ENCODE measurements around the gene SKI. TPM values are rescaled to one million over a fixed set of nuclear protein-coding genes. Genes with fewer than 3 reads are reported as not detected.

The SKI gene
- total RNA-seq, 6 donors from 2014 or later, result 57.3 to 108 (median 96.9) TPM

- peak overlapping the region in 3 of 4 donors; percentile 45 to 61 (median 52) for H3K4me3 ChIP-seq
Observed at GRCh38 chr1:2203671-2204414, 24.3 kb upstream of the SKI start.

GRCh38 chr1:2204415-2205190, 23.5 kb upstream of the SKI start:
- Histone ChIP-seq H3K27me3 (no peaks in the 10 kb centered on the region), H3K27ac (peak overlapping the region; percentile 72 to 92 (median 90)), H3K4me3 (peak overlapping the region; percentile 33 to 61 (median 48)), H3K9me3 (no peaks in the 10 kb centered on the region), H3K4me1 (peaks cover 39 to 71% (median 55%) of the 10 kb centered on the region in 4 donors), H3K36me3 (no peaks in the 10 kb centered on the region)
- no peak for TF ChIP-seq CTCF (IDR thresholded peaks at IDR 0.05)
- TF ChIP-seq POLR2AphosphoS5 (IDR thresholded peaks at IDR 0.05), result peak; percentile 6 to 61
- no peak for TF ChIP-seq EP300 (IDR thresholded peaks at IDR 0.05)
- TF ChIP-seq POLR2A (IDR thresholded peaks at IDR 0.05), result peak in 1 of 4 donors; percentile 58
- 12 to 24% methylated on average over 5 to 20 of the region's 60 CpGs for WGBS, 2 donors
- ATAC-seq (ENCODE audit: low FRiP score in 2 of 2) (peak; percentile 64 to 77), DNase-seq (peak; percentile 82 to 96)

More at GRCh38 chr1:2203671-2204414, 24.3 kb upstream of the SKI start:
- ATAC-seq (ENCODE audit: low FRiP score in 2 of 2) (no peak), DNase-seq (no peak)
- TF ChIP-seq EP300 (IDR thresholded peaks at IDR 0.05) (no peak), POLR2A (IDR thresholded peaks at IDR 0.05) (no peak), POLR2AphosphoS5 (IDR thresholded peaks at IDR 0.05) (no peak), CTCF (IDR thresholded peaks at IDR 0.05) (no peak)
- WGBS, 2 donors, result 51 to 70% methylated on average over 13 to 22 of the region's 25 CpGs
- Histone ChIP-seq H3K9me3 (no peaks in the 10 kb centered on the region), H3K4me1 (peaks cover 39 to 71% (median 56%) of the 10 kb centered on the region in 4 donors), H3K27ac (peak overlapping the region; percentile 72 to 92 (median 90)), H3K27me3 (no peaks in the 10 kb centered on the region), H3K36me3 (no peaks in the 10 kb centered on the region)

- 0 to 49% methylated on average over 5 to 15 of the region's 84 CpGs for WGBS, 2 donors
- Histone ChIP-seq H3K4me3 (peak overlapping the region; percentile 38 to 62 (median 56)), H3K36me3 (no peaks in the 10 kb centered on the region), H3K9me3 (no peaks in the 10 kb centered on the region), H3K27ac (peak overlapping the region; percentile 81 to 90 (median 86)), H3K4me1 (peaks cover 32 to 71% (median 49%) of the 10 kb centered on the region in 4 donors), H3K27me3 (no peaks in the 10 kb centered on the region)
- peak; percentile 88 to 91 for ATAC-seq (ENCODE audit: low FRiP score in 2 of 2)
- DNase-seq, result peak; percentile 98 to 99
- TF ChIP-seq POLR2AphosphoS5 (IDR thresholded peaks at IDR 0.05) (peak; percentile 65 to 77), POLR2A (IDR thresholded peaks at IDR 0.05) (peak in 1 of 4 donors; percentile 64), CTCF (IDR thresholded peaks at IDR 0.05) (peak in 5 of 6 experiments; percentile 12 to 55 (median 30)), EP300 (IDR thresholded peaks at IDR 0.05) (no peak)
Observed at GRCh38 chr1:2205191-2205952, 22.7 kb upstream of the SKI start.

- H3K27me3 ChIP-seq, result no peaks in the 10 kb centered on the region
- peak overlapping the region; percentile 76 to 90 (median 84) for H3K27ac ChIP-seq
- no peaks in the 10 kb centered on the region for H3K36me3 ChIP-seq
- no peak overlapping the region for H3K4me3 ChIP-seq
- 82 to 84% methylated on average over 16 of the region's 16 CpGs for WGBS, 2 donors
- ATAC-seq (ENCODE audit: low FRiP score in 2 of 2) (no peak), DNase-seq (peak in 1 of 2 donors; percentile 20)
- peaks cover 31 to 69% (median 47%) of the 10 kb centered on the region in 4 donors for H3K4me1 ChIP-seq
- no peak for TF ChIP-seq EP300 (IDR thresholded peaks at IDR 0.05)
- TF ChIP-seq POLR2A (IDR thresholded peaks at IDR 0.05), result no peak
- no peak for TF ChIP-seq POLR2AphosphoS5 (IDR thresholded peaks at IDR 0.05)
- no peak for TF ChIP-seq CTCF (IDR thresholded peaks at IDR 0.05)
- H3K9me3 ChIP-seq, result no peaks in the 10 kb centered on the region
Observed at GRCh38 chr1:2206813-2207487, 21.2 kb upstream of the SKI start.

Measured in upper lobe of left lung (tissue), 6 donors.